PC-3 (cell line): Measurements from ENCODE around the gene POLDIP2.

Experiments used
- EZH2 ChIP-seq: fragments of 300-600 bp; sonication (generic); IDR thresholded peaks from one replicate; pipeline ENCODE4 v1.6.1; 2017; ENCODE audit warnings: antibody characterized with exemption, mild to moderate bottlenecking, low read length; ENCODE audit not compliant: unreplicated experiment
- EZH2phosphoT487 ChIP-seq: fragments of 300-600 bp; sonication (generic); IDR thresholded peaks from 2 replicates; pipeline ENCODE4 v1.6.1; 2018; ENCODE audit warnings: mild to moderate bottlenecking, antibody characterized with exemption, low read length, borderline replicate concordance
- TF ChIP-seq, protein P1 (sequence below): fragments of 300-600 bp; sonication (generic); conservative IDR thresholded peaks from 2 replicates; pipeline ENCODE4 v1.5.1; 2017; ENCODE audit warnings: antibody characterized with exemption, low read depth, mild to moderate bottlenecking, low read length

DNA sequence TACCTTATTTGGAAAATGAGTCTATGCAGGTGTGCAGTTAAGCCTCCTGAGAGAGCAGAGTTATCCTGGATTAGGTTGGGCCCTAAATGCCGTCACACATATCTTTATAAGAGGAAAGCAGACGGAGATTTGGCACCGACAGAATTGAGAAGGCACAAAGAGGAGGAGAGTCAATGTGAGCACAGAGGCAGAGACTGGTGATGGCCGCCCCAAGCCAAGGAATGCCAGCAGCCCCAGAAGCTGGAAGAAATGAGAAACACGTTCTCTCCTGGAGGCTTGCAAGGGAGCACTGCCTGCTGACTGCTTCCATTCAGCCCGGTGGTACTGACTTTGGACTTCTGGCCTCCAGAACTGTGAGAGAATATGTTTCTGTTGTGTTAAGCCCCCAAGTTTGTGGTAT is 45.5 kb upstream of the POLDIP2 start:
- TF ChIP-seq EZH2 = no peak
- TF ChIP-seq, protein P1, sequence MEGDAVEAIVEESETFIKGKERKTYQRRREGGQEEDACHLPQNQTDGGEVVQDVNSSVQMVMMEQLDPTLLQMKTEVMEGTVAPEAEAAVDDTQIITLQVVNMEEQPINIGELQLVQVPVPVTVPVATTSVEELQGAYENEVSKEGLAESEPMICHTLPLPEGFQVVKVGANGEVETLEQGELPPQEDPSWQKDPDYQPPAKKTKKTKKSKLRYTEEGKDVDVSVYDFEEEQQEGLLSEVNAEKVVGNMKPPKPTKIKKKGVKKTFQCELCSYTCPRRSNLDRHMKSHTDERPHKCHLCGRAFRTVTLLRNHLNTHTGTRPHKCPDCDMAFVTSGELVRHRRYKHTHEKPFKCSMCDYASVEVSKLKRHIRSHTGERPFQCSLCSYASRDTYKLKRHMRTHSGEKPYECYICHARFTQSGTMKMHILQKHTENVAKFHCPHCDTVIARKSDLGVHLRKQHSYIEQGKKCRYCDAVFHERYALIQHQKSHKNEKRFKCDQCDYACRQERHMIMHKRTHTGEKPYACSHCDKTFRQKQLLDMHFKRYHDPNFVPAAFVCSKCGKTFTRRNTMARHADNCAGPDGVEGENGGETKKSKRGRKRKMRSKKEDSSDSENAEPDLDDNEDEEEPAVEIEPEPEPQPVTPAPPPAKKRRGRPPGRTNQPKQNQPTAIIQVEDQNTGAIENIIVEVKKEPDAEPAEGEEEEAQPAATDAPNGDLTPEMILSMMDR = no peak
- TF ChIP-seq EZH2phosphoT487 = no peak
